Coronary artery (tissue), 2 donors: ENCODE measurements around the gene BLOC1S4.
"Not testable (repeated sequence)": the region's sequence is repeated elsewhere in the genome, so short reads cannot be mapped to it uniquely, and the experiment has no call there.

ENCODE experiments used
- DNase-seq: peaks from one replicate; pipeline ENCODE4 v3.0.0-alpha.2; 2017; ENCODE audit warnings: low spot score
- H3K27ac ChIP-seq, 2 donors: fragments of 200-600 bp; sonication (generic); one replicate each; pipeline ENCODE4 v1.5.1; 2016 to 2019
- H3K4me3 ChIP-seq: fragments of 200-600 bp; sonication (generic); 2 replicates; pipeline ENCODE4 v1.5.1; 2016; ENCODE audit warnings: mild to moderate bottlenecking, moderate library complexity
- TF ChIP-seq, protein P1 (sequence below): fragments of 200-600 bp; sonication (generic); IDR thresholded peaks from one replicate; pipeline ENCODE4 v1.5.1; 2019; ENCODE audit warnings: antibody characterized with exemption

BLOC1S4 gene

DNA sequence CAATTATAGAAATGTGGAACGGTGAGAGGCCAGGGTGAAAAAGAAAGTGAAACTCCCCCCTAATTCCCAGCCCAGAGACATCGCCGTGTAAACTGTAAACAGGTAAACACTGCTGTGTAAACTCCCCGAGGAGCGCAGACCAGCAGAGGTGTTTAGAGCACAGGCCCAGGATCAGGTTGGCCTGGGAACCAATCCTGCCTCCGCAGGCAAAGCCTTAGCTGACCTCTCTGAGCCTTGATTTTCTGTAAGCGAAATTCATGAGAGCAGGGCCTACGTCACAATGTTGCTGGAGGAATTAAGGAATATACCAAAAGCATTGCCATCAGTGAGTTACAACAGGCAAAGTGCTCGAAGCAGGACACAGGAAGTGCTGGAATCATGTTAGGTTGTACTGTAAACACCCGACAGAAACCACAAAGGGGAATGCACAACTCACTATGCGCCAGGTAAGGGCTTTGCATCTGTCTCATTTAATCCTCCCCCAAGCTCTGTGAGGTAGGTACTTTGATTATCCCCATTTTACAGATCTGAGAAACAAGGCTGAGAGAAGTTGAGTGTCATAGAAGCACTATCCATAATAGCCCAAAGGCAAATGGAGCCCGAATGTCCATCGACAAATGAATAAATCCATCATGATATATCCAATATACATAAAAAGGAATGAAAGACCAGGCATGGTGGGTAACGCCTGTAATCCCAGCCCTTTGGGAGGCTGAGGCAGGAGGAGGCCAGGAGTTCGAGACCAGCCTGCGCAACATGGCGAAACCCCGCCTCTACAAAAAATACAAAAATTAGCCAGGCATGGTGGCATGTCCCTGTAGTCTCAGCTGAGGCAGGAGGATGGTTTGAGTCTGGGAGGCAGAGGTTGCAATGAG, 35.9 kb downstream of the BLOC1S4 start:
- Histone ChIP-seq H3K4me3 (no peak overlapping the region), H3K27ac (peak overlapping the region in 1 of 2 donors; percentile 51)
- TF ChIP-seq, protein P1, sequence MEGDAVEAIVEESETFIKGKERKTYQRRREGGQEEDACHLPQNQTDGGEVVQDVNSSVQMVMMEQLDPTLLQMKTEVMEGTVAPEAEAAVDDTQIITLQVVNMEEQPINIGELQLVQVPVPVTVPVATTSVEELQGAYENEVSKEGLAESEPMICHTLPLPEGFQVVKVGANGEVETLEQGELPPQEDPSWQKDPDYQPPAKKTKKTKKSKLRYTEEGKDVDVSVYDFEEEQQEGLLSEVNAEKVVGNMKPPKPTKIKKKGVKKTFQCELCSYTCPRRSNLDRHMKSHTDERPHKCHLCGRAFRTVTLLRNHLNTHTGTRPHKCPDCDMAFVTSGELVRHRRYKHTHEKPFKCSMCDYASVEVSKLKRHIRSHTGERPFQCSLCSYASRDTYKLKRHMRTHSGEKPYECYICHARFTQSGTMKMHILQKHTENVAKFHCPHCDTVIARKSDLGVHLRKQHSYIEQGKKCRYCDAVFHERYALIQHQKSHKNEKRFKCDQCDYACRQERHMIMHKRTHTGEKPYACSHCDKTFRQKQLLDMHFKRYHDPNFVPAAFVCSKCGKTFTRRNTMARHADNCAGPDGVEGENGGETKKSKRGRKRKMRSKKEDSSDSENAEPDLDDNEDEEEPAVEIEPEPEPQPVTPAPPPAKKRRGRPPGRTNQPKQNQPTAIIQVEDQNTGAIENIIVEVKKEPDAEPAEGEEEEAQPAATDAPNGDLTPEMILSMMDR, result no peak
- DNase-seq, result no peak

DNA sequence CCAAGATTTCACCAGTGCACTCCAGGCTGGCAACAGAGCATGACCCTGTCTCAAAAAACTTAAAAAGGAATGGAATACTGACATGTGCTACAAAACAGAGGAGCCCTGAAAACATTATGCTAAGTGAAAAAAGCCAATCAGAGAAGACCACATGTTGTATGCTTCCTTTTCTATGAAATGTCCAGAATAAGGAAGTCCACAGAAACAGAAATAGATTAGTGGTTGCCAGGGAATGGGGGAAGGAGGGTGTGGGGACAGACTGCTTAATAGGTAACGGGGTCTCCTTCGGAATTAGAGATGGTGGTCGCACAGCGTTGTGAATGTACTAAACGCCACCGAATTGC, 36.5 kb downstream of the BLOC1S4 start:
- no peak overlapping the region for H3K4me3 ChIP-seq
- TF ChIP-seq, protein P1, result no peak
- DNase-seq, result no peak
- peak overlapping the region in 1 of 2 donors; percentile 51 for H3K27ac ChIP-seq

DNA sequence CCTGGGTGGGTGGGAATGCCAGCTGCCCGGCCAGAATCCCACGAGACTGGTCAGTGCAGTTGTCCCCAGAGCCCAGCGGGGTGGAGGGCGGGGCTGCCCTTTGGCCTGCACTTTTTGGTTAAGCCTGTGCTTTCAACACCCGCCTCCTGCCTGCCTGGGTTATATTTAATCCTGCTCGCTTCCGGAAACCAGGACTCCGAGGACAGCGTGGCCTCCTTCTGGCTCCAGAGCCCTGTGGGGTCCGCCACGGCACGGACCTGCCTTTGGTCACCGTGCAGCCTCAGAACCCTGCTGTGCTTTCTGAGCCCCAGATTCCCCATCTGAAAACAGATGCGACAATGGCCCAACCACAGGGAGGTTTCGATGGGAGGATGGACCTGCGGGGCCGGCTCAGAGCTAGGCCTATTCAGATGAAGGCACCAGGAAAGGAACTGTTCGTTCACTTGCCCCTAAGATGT, 37.2 kb downstream of the BLOC1S4 start:
- TF ChIP-seq, protein P1, result no peak
- DNase-seq, result no peak
- Histone ChIP-seq H3K27ac (peak overlapping the region; percentile 5 to 50), H3K4me3 (no peak overlapping the region)

DNA sequence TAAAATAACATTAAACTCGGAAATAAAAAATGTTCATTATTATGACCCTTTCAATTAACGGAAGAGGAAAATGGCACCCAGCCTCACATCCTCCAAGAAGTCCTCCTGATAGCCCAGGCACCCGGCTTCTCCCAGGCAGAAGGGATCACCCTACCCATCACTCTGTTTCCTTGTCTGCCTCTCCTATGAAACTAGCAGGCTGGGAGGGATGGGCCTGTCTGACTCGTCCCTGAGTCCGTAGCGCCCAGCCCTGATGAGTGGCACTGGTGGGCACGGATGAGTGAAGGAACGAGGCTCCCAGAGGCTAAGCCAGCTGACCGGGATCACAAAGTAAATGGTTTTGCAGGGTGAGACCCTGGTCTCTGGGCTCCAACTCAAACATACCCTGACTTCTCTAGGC, 37.9 kb downstream of the BLOC1S4 start:
- H3K4me3 ChIP-seq, result no peak overlapping the region
- H3K27ac ChIP-seq, result no peak overlapping the region
- TF ChIP-seq, protein P1, result no peak
- no peak for DNase-seq

DNA sequence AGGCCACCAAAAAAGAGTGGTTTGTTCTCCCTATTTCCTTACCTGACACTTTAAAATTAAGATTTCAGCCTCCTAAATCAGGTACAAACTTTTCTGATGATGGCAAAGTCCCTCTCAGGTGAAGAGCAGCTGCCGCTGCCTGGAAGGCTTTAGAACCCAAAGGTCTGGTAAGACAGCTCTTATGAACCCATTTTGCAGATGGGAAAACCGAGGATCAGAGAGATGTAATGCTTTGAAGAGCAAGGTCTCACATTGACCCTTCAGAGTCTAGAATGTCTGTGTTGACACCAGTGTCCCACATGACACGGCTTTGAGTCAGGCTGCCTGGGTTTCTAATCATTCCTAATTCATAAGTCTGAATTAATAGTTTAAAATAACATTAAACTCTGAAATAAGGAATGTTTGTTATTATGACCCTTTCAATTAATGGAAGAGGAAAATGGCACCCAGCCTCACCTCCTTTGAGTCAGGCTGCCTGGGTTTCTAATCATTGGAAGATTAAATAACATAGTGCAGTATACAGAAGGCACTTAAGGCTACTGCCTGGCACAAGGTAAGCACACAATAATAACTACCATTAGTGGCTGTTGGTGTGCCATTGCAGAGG, 38.6 kb downstream of the BLOC1S4 start:
- TF ChIP-seq, protein P1, result no peak
- no peak overlapping the region for H3K27ac ChIP-seq
- no peak overlapping the region for H3K4me3 ChIP-seq
- DNase-seq, result no peak

DNA sequence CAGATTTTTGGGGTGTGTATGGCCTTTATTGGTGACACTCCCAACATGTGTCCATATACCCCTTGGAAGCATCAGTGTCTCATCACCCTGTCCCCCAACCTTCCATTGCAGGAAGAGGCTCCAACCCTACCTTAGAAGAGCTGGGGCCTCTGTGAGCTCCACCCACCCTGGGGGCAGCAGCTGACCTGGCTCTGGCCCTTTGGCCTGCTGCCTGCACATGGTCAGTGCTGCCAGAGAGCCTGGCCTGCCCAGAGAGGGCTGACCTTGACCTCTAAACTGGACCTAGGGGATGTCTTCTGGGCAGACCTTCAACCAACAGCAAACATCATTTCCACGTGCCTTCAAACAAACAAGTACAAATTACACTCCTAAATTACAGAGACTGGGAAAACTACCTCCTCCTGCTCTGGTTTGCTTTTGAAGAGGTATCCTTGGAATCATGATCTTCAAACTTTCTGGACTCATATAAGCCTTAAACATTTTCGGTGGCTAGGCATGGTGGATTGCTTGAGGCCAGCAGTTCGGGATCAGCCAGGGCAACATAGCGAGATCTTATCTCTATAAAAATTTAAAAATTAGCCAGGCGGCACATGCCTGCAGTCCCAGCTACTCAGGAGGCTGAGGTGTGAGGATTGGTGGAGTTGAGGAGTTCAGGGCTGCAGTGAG, 39.2 kb downstream of the BLOC1S4 start:
- no peak overlapping the region for H3K4me3 ChIP-seq
- DNase-seq, result no peak
- TF ChIP-seq, protein P1, result no peak
- H3K27ac ChIP-seq, result no peak overlapping the region

DNA sequence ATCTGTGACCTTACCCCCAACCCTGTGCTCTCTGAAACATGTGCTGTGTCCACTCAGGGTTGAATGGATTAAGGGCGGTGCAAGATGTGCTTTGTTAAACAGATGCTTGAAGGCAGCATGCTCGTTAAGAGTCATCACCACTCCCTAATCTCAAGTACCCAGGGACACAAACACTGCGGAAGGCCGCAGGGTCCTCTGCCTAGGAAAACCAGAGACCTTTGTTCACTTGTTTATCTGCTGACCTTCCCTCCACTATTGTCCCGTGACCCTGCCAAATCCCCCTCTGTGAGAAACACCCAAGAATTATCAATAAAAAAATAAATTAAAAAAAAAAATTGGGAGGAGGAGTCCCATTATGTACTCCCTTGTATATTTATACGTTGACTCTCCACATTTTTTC, 40.4 kb downstream of the BLOC1S4 start:
- not testable (repeated sequence) for DNase-seq, H3K27ac ChIP-seq, H3K4me3 ChIP-seq
